Stimulated activated CD8-positive, alpha-beta memory T cell treated with anti-CD3 and anti-CD28 coated beads, Interleukin-2, amount 100 ng/mL, for 48 hours (primary cell): ENCODE results near the gene CAPN15.

Source experiments
- DNase-seq, 2 donors: peaks; one replicate each; pipeline ENCODE4 v3.0.0-alpha.2; 2020; ENCODE audit warnings: low read depth in 2 of 2

CAPN15 gene

GRCh38 chr16:544517-544916 is 17.0 kb downstream of the CAPN15 start:
- no peak for DNase-seq

DNA sequence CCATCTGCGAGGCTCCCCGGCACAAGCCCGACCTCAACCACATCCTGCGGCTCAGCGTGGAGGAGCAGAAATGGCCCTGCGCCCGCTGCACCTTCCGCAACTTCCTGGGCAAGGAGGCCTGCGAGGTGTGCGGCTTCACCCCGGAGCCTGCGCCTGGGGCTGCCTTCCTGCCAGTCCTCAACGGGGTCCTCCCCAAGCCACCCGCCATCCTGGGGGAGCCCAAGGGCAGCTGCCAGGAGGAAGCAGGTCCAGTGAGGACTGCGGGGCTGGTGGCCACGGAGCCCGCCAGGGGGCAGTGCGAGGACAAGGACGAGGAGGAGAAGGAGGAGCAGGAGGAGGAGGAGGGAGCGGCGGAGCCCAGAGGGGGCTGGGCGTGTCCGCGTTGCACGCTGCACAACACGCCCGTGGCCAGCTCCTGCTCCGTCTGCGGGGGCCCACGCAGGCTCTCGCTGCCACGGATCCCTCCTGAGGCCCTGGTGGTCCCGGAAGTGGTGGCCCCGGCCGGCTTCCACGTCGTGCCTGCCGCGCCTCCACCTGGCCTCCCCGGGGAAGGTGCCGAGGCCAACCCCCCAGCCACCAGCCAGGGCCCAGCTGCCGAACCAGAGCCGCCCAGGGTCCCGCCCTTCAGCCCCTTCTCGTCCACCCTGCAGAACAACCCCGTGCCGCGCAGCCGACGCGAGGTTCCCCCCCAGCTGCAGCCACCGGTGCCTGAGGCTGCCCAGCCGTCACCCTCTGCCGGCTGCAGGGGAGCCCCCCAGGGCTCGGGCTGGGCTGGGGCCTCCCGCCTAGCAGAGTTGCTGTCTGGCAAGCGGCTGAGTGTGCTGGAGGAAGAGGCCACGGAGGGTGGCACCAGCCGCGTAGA is 19.6 kb downstream of the CAPN15 start:
- DNase-seq: peak in 1 of 2 donors; percentile 42

DNA sequence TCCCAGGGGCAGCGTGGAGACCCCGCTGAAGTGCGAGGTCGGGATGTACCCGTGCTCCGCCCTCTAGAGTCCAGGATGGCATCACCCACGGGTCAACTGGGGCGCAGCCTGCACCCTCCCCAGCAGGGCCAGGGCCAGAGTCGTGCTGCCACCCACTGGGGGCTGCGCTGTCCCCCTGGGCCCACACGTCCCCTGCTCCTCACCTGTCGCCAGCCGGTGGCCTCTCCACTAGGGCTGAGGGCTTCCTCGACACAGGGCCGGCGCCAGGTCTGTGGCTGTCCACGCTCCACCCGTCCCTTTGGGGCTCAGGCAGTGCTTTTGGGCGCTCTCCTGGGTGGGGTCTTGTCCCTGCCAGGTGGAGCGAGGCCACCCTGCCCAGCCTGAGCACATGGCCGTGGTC is 21.1 kb downstream of the CAPN15 start:
- no peak for DNase-seq

DNA sequence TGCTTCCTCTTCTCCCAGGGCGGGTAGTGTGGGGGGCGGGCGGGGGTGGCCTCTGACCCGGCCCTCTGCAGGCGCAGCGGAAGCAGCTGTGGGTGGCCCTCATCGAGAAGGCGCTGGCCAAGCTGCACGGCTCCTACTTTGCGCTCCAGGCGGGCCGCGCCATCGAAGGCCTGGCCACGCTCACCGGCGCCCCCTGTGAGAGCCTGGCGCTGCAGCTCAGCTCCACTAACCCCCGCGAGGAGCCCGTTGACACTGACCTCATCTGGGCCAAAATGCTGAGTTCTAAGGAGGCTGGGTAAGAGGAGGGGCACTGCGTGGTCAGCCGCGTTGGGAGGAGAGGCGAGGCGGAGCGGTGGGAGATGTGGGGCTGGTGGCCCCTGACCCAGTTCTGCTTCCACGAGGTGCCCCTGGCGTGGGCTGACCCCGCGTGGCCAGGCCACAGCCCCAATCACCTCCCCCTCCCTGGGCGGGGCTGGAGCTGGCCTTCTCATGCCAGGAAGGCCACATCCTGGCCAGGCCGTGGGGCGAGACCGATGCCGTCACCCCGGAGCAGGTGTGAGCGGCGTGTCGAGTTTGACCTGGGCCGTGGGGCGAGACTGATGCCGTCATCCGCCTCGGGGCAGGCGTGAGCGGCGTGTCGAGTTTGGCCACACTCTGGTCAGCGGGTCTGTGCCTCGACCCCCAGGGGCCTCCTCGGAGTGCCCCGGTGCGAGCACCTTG is 22.2 kb downstream of the CAPN15 start:
- DNase-seq: no peak

DNA sequence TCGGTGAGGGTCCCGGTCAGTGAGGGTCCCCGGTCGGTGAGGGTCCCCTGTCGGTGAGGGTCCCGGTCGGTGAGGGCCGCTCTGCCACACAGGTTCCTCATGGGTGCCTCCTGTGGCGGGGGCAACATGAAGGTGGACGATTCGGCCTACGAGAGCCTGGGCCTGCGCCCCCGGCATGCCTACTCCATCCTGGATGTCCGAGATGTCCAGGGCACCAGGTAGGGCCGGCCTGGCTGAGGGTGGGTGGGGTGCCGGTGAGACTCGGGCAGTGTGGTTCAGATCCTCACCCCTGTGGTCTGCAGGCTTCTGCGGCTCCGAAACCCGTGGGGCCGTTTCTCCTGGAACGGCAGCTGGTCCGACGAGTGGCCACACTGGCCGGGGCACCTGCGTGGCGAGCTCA is 23.7 kb downstream of the CAPN15 start:
- DNase-seq: no peak

DNA sequence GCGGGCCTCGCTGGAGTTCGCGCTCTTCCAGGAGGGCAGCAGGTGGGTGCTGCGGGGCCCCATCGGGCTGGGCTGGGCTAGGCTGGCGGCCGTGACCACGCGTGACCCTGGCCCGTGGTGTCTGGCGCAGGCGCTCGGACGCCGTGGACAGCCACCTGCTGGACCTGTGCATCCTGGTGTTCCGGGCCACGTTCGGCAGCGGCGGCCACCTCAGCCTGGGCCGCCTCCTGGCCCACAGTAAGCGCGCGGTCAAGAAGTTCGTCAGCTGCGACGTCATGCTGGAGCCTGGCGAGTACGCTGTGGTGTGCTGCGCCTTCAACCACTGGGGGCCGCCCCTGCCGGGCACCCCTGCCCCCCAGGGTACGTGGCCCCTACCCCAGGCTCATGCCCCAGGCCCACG is 24.7 kb downstream of the CAPN15 start:
- no peak for DNase-seq

- DNase-seq: no peak
Observed at GRCh38 chr16:553601-554296, 26.2 kb downstream of the CAPN15 start.

DNA sequence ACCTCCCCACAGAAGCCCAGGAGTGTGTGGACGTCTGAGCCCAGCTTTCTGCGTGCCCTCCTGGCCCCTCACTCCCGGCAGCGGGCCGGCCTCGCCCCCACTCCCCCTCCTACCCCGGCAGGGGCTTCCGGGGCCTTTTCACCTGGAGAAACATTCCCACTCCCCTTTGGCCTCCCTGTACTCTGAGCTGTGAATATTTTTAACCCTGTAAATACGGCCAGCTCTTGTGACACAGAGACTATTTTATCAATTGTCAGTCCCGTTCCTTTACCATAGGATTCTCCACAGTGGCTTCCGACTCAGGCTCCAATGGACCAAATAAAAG is 26.7 kb downstream of the CAPN15 start:
- DNase-seq: no peak

GRCh38 chr16:554640-555365 is 27.3 kb downstream of the CAPN15 start:
- no peak for DNase-seq

- DNase-seq: no peak
Observed at GRCh38 chr16:555528-556473, 28.3 kb downstream of the CAPN15 start.

GRCh38 chr16:556474-557173 is 29.1 kb downstream of the CAPN15 start:
- DNase-seq: no peak

DNA sequence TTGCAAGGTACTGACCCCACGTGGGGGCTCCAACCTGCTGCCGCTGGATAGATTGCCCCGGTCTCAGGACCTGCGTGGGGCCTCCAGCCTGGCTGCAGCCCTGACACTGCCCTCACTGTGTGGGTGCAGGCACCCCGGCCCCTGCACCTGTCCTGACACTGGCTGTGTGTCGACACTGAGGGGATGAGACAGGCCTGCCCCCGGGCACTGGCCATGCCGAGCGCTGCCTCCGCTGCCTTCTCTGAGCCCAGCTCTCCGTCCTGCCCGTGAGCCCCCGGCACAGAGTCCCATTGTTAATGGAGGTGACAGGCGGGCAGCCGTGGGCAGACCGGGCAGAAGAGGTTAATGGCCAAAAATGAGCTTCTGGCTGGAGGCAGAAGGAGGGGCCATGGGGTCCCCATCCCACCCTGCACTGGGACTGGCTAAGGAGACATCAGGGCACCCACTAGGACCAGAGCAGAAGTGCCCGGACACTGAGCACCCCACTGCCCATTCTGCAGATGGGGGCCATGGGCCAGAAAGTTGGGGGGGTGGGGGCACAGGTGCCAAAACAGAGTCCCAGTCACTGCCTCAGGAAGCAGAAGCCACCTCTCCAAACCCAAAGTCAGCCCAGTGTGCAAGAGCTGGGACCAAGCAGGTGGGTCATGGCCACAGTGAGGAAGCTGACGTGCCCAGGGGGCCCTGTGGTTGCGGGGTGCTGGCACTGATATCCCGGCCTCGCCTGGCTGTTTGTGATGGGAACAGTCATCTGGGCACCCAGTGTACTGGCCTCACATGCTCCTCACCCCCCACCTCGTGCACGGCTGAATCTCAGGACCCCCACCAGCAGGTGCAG is 30.2 kb downstream of the CAPN15 start:
- DNase-seq: no peak

DNA sequence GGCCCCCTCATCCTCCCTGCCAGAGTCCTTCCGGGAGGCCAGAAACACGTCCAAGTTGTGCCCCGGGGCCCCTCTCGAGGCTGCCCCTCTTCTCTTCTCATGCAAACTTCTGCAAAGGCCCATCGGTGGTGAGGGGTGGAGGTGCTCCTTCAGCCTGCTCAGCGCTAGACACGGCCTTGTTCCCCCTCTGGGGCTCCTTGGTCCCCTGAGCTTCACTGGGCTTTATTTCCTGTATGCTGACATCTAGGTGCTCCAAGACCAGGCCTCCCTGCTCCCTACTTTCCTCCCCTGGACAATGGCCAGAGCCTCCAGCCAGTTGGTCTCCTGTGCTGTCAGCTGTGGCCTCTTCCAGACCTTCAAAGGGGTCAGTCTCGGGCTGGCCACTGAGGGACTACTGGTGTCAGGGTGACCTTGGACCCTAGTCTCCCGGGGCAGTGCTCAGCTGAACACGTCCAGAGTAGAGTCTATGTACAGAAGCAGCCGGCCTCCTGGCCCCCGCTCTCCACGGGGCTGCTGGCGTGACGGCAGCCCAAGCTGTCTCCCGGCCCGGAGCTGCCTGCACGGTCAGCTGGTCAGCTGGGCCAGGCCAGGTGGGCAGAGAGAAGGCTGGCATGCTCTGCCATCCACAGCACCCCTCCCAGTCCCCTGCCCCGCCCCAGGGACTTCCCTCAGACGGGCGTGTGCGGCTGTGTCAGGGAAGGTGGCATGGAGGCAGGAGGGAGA is 30.9 kb downstream of the CAPN15 start:
- no peak for DNase-seq

GRCh38 chr16:559021-559380 is 31.5 kb downstream of the CAPN15 start:
- no peak for DNase-seq

- no peak for DNase-seq
Observed at GRCh38 chr16:559411-560203, 32.1 kb downstream of the CAPN15 start.

DNA sequence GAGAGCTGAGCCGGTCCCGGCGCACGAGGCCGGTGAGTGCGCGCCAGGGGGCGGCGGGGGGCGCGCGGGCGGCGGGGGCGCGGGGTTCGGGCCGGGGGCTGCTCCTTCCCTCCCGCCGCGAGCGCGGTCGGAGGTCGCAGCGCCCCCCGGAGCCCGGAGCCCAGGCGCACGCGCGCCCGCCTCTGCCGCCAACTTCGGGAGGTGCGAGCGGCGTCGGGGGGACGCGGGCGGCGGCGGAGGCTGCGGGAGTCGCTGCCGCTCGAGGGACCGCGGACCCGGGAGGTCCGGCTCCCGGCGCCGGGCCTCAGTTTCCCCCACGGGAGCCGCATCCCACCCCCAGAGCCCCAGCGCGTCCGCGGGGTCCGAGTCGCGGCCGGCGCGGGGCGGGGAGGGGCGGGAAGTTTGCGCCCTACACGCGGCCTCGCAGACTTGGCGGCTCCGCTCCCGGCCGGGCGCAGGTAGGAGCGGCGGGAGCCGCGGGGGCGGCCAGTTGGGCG is 32.7 kb downstream of the CAPN15 start, which contains the start of gene PRR35:
Gene PRR35, plus strand, starts transcription at position 191 of the 497 bp plus-strand sequence. CDS start 2,901 bp downstream, outside the sequence.
- DNase-seq: no peak

- DNase-seq: no peak
Observed at GRCh38 chr16:560701-561412, 33.3 kb downstream of the CAPN15 start.
